IPS-15b (cell line): Measurements from ENCODE around the gene MTHFD1.

Experiments
- H3K27me3 ChIP-seq: one replicate; pipeline ENCODE4 v1.6.1; 2013; ENCODE audit warnings: low read length; ENCODE audit not compliant: control insufficient read depth, insufficient read depth
- H3K36me3 ChIP-seq: one replicate; pipeline ENCODE4 v1.6.1; 2013; ENCODE audit warnings: low read length; ENCODE audit not compliant: control insufficient read depth, insufficient read depth
- H3K4me1 ChIP-seq: one replicate; pipeline ENCODE4 v1.6.1; 2013; ENCODE audit warnings: mild to moderate bottlenecking, low read length; ENCODE audit not compliant: control insufficient read depth, insufficient read depth
- H3K4me3 ChIP-seq: one replicate; pipeline ENCODE4 v1.5.1; 2013; ENCODE audit warnings: low read depth, low read length
- H3K9ac ChIP-seq: one replicate; pipeline ENCODE4 v1.6.1; 2013; ENCODE audit warnings: low read depth, mild to moderate bottlenecking, low read length
- H3K9me3 ChIP-seq: one replicate; pipeline ENCODE4 v1.6.1; 2013; ENCODE audit warnings: mild to moderate bottlenecking, low read length; ENCODE audit not compliant: control insufficient read depth, insufficient read depth

Gene MTHFD1

DNA sequence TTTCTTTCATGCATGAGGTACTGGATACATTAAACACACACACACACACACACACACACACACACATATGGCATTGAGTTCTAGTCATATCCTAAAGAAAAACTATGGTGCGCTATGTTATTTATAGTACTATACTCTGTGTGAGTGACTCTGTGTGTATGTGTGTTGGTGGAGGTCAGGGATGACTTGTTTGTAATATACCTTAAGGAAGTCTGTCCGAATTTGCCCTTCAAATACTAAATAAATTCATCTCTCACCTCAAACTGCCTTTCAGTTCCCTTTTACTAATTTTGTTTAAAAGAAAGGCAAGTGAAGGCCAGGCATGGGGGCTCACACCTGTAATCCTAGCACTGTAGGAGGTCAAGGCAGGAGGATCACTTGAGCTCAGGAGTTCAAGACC is 75.0 kb downstream of the MTHFD1 start:
- Histone ChIP-seq H3K9me3 (no peaks in the 10 kb centered on the region), H3K27me3 (peaks cover 7% of the 10 kb centered on the region), H3K9ac (no peak overlapping the region), H3K36me3 (peaks cover 4% of the 10 kb centered on the region), H3K4me3 (no peak overlapping the region), H3K4me1 (peaks cover 4% of the 10 kb centered on the region)

DNA sequence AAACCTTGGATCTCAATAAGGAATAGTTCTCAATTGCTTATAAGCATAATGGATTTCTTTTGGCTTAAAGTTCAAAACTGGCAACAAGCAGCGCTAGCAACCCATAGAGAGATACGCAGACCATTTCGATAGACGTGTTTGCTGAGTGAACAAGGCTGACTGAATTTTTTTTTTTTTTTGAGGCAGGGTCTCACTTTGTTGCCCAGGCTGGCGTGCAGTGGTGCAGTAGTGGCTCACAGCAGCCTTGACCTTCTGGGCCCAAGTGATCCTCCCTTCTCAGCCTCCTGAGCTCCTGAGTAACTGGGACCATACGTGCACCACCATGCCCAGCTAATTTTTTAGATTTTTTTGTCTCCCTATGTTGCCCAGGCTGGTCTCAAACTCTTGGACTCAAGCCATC is 75.7 kb downstream of the MTHFD1 start:
- Histone ChIP-seq H3K4me3 (no peak overlapping the region), H3K9ac (no peak overlapping the region), H3K9me3 (no peaks in the 10 kb centered on the region), H3K27me3 (peaks cover 7% of the 10 kb centered on the region), H3K36me3 (peaks cover 4% of the 10 kb centered on the region), H3K4me1 (peaks cover 4% of the 10 kb centered on the region)

DNA sequence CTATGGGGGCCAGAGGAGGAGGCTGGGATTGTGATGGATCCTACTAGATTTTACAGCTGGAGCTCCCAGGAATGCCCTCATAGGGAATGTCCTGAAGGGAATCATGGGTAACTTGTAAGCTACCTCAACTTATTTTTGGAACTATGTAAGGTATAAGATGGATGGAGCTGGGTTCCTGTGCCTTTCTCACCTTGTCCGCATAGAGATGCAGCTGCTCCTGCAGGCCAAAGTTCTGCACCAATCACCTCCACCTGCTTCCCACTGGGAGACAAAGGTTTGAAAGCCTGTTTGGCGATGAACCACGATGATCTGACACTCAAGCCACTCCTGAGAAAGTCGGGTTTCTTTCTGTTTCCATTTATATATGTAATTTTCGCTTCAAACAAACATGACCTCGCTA is 76.5 kb downstream of the MTHFD1 start:
- Histone ChIP-seq H3K36me3 (peaks cover 3% of the 10 kb centered on the region), H3K4me3 (peak overlapping the region; percentile 60), H3K9ac (no peak overlapping the region), H3K9me3 (no peaks in the 10 kb centered on the region), H3K27me3 (peaks cover 7% of the 10 kb centered on the region), H3K4me1 (peaks cover 4% of the 10 kb centered on the region)

DNA sequence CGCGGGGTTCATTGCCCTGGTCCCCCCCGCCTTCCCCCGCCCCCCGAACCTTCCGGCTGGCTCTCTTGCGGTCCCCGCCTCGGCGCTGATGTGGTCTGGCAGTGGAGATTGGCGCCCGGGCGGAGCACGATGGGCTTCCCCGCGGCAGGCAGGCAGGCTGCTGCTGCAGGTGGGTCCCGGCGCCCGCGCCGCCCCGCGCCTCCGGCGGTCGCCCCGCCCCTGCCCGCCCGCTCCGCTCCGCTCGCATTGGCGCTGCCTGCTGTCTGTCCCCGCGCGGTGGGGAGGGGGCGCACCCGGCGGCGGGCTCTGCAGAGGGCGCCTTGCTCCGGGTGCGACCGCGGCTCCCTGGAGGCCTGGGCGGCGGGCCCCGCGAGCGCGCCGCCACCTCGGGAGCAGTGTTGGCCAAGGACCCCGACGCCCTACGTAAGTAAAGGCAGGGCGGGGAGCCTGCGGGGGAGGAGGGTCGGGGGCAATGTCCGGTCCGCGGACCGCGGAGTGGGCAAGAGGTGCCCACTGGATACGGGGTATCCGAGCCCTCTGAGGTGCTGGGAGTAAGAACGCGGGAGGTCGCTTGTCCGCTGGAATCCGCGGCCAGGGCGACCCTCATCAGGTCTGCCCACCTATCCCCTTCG is 77.2 kb downstream of the MTHFD1 start, which contains the start of gene AKAP5:
TSS of gene AKAP5 (plus strand) at position 309 of the 632 bp plus-strand sequence. CDS start 2,896 bp downstream, outside the sequence.
- no peak within 1 kb of the TSS for H3K9ac ChIP-seq
- H3K36me3 ChIP-seq: no peaks in the 10 kb centered on the region
- peaks cover 4% of the 10 kb centered on the region for H3K4me1 ChIP-seq
- peaks cover 7% of the 10 kb centered on the region for H3K27me3 ChIP-seq
- H3K4me3 ChIP-seq: peak within 1 kb of the TSS; percentile 66
- H3K9me3 ChIP-seq: no peaks in the 10 kb centered on the region

DNA sequence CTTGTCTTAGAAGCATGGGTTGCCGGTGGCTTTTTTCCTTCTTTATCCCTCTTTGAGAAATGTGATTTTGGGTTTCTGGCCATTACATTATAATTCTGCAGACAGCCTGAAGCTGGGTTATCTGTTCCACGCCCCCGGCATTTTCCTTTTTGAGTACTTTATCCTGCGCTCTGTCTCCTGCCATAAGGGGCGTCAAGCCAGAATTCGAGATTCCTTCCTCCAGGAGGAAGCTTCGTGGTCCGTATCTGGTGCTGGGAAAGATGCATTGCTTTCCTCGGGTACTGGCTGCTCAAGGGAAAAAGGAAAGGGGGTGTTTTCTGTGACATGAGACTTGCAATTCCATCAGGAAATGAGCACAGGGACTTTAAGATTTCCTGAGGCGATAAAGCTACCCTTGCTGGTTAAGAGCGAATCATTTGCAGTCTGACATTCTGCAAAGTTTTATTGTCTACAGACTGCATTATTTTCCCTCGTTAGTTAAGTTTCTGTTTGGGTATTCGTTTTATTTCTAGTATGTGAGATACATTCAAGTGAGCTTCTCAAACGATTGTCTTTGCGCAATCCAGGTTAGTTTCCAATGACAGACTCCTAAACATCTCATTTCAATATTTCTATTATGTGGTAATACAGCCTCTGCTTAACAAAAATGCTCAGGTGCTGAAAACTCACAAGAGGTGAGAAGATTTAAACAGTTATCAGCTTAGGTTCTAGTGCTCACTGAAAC is 77.8 kb downstream of the MTHFD1 start:
- Histone ChIP-seq H3K4me1 (peaks cover 4% of the 10 kb centered on the region), H3K36me3 (no peaks in the 10 kb centered on the region), H3K9me3 (no peaks in the 10 kb centered on the region), H3K4me3 (peak overlapping the region; percentile 66), H3K27me3 (peaks cover 7% of the 10 kb centered on the region), H3K9ac (no peak overlapping the region)

DNA sequence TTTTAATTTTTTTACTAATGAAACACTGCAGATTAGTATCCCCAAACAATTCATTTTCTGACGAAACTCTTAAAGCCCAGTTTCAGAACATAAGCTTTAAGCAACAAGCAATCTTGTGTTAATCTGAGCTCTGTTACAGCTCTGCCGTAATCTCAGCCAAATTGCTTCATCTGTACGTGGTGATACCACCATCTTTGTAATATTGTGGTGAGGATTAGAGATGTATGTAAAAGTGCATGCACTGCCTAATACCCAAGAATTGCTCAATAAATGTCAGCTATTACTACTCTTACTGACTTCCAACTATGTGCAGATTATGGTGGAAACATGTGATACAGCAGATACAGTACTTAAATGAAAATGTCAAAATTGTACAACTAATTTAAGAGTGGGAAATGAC is 78.9 kb downstream of the MTHFD1 start:
- H3K4me3 ChIP-seq: no peak overlapping the region
- H3K9me3 ChIP-seq: no peaks in the 10 kb centered on the region
- H3K9ac ChIP-seq: no peak overlapping the region
- no peaks in the 10 kb centered on the region for H3K36me3 ChIP-seq
- peaks cover 4% of the 10 kb centered on the region for H3K4me1 ChIP-seq
- H3K27me3 ChIP-seq: peaks cover 7% of the 10 kb centered on the region

DNA sequence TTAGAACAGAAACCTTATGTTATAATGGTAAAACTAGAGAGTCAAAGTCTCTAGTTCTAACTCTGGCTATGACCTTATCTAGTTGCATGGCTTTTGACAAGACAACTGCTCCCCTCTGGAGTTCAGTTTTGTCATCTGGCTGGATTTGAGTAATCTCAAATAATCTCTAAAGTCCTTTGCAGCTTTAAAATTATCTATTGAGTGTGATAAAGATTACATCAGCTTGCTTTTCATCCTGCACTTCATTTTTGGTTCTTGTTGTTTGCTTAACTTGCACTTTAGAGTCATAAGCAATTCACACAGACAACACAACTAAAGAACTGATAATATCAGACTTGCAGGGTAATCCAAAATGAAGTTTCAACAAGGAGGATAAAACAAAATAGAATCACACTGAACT is 79.4 kb downstream of the MTHFD1 start:
- H3K27me3 ChIP-seq: peaks cover 7% of the 10 kb centered on the region
- H3K36me3 ChIP-seq: no peaks in the 10 kb centered on the region
- no peak overlapping the region for H3K4me3 ChIP-seq
- no peaks in the 10 kb centered on the region for H3K9me3 ChIP-seq
- H3K4me1 ChIP-seq: peaks cover 4% of the 10 kb centered on the region
- no peak overlapping the region for H3K9ac ChIP-seq

DNA sequence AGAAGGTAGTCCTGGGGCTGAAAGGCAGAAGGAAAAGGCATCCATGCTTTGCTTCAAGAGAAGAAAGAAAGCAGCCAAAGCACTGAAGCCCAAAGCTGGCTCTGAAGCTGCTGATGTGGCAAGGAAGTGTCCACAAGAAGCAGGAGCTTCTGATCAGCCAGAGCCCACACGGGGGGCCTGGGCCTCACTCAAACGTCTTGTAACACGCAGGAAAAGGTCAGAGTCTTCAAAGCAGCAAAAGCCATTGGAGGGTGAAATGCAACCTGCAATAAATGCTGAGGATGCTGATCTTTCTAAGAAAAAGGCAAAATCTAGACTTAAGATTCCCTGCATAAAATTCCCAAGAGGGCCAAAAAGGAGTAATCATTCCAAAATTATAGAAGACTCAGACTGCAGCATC is 80.3 kb downstream of the MTHFD1 start:
- Histone ChIP-seq H3K9ac (no peak overlapping the region), H3K27me3 (peaks cover 7% of the 10 kb centered on the region), H3K4me1 (peaks cover 4% of the 10 kb centered on the region), H3K4me3 (no peak overlapping the region), H3K36me3 (no peaks in the 10 kb centered on the region), H3K9me3 (no peaks in the 10 kb centered on the region)

DNA sequence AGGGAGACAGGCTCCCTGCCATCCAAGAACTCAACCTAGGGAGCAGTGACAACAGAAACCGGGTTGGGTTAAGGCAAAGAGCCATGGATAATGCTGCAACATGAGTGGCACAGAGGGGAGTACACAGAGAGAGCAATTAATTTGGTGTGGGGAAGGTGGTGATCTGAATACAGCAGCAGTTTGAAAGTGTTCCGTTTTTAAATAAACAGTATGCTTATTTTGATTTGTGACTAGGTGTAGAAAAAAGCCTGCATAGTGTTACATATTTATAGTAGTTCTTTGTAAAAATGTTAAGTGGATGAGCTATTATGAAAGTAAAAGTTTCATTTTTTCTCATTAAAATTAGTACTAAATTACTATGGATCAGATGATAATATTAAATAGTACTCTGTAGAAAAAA is 85.9 kb downstream of the MTHFD1 start:
- Histone ChIP-seq H3K36me3 (no peaks in the 10 kb centered on the region), H3K27me3 (no peaks in the 10 kb centered on the region), H3K4me3 (no peak overlapping the region), H3K9ac (no peak overlapping the region), H3K4me1 (peaks cover 2% of the 10 kb centered on the region), H3K9me3 (no peaks in the 10 kb centered on the region)

DNA sequence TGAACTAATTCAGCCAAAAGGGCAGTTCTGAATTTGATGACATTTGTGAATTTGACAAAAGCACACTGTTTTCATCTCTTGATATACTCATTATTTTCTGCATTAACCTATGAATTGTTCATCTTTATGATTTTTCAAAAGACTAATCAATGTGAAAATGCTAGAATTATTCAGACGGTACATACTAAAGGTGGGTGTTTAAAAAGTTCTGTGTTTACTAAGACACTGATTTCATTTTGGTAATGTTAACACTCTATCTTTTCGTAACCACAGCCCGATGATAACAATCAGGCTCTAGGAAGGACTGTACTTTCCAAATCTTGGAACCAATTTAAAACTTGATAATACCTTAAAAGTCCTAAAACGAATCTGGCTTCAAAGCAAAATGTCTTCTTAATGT is 86.5 kb downstream of the MTHFD1 start:
- H3K36me3 ChIP-seq: no peaks in the 10 kb centered on the region
- no peaks in the 10 kb centered on the region for H3K9me3 ChIP-seq
- H3K27me3 ChIP-seq: no peaks in the 10 kb centered on the region
- H3K4me3 ChIP-seq: no peak overlapping the region
- H3K4me1 ChIP-seq: peaks cover 2% of the 10 kb centered on the region
- H3K9ac ChIP-seq: no peak overlapping the region

DNA sequence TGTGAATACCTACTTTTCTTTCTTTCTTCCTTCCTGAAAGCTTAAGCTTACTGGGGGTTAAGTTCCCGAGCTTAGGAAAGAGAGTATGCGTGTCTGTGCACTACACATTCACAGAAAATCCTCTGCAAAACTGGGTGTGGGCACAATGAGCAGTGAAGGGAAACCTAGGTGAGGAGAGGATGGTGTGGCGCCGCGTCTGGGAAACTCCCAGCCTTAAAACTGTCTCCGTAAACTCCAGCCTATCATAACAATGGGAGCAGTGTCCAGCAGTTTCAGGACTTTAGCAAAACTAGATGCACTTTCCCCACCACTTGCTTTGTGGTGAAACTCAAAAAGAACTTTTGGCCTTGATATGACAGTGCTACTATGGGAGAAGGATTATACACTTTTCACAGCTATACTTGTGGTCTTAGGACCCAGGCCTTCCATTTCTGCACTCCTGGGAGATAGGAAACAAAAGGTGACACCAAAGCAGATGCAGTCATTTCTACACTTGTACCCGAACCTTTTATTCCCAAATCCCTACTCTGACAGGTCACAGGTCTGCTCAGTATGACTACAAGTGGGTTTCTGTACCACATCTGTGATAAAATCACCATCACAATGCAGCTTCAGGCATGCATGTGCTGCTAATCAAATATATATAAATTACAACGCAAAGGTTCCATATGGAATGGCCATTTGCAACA is 87.6 kb downstream of the MTHFD1 start:
- Histone ChIP-seq H3K9me3 (no peaks in the 10 kb centered on the region), H3K4me1 (peaks cover 2% of the 10 kb centered on the region), H3K9ac (no peak overlapping the region), H3K36me3 (no peaks in the 10 kb centered on the region), H3K27me3 (no peaks in the 10 kb centered on the region), H3K4me3 (no peak overlapping the region)

DNA sequence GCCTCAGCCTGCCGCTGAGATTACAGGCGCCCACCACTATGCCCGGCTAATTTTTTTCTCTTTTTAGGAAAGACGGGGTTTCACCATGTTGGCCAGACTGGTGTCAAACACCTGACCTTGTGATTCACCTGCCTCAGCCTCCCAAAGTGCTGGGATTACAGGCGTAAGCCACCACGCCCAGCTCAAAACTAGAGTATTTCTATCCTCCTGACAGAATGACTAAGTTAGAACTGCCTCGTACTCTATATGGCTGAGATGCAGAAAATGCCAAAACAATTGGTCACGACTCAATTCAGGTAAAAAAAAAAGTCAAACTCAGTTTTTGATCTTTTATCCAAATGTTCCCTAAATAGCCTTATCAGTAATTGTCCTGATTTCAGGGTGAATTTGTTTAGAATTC is 88.3 kb downstream of the MTHFD1 start:
- Histone ChIP-seq H3K4me1 (peaks cover 2% of the 10 kb centered on the region), H3K27me3 (no peaks in the 10 kb centered on the region), H3K9ac (no peak overlapping the region), H3K36me3 (no peaks in the 10 kb centered on the region), H3K9me3 (no peaks in the 10 kb centered on the region), H3K4me3 (no peak overlapping the region)
